Aorta (tissue), 5 donors: ENCODE data around the gene RASSF5. TPM values are rescaled to one million over a fixed set of nuclear protein-coding genes. Genes with fewer than 3 reads are reported as not detected.

Experiments used
- ATAC-seq: fragments of 200-7000 bp; cut with Tn5 transposase; one replicate; pipeline ENCODE4 v1.9.1; 2022; ENCODE audit warnings: moderate library complexity; ENCODE audit not compliant: low FRiP score
- DNase-seq, 2 donors: peaks; one replicate each; pipeline ENCODE4 v3.0.0-alpha.2; 2020
- H3K27ac ChIP-seq, 2 donors: one replicate each; pipeline ENCODE4 v1.5.1; 2013; ENCODE audit warnings: low read length in 2 of 2, mild to moderate bottlenecking in 2 of 2, moderate library complexity in 2 of 2, control low read depth in 1 of 2, inconsistent platforms in 1 of 2, low read depth in 1 of 2
- H3K27me3 ChIP-seq, 2 donors: one replicate each; pipeline ENCODE4 v1.6.1; 2013; ENCODE audit warnings: control low read depth in 1 of 2, low read length in 1 of 2, mild to moderate bottlenecking in 1 of 2, moderate library complexity in 1 of 2; ENCODE audit not compliant: insufficient read depth in 2 of 2, control insufficient read depth in 1 of 2
- H3K36me3 ChIP-seq, 2 donors: one replicate each; pipeline ENCODE4 v1.6.1; 2013; ENCODE audit warnings: control low read depth in 1 of 2, low read length in 1 of 2, mild to moderate bottlenecking in 1 of 2; ENCODE audit not compliant: insufficient read depth in 2 of 2, control insufficient read depth in 1 of 2
- H3K4me1 ChIP-seq, 2 donors: one replicate each; pipeline ENCODE4 v1.6.1; 2013; ENCODE audit warnings: low read length in 2 of 2, control low read depth in 1 of 2, mild to moderate bottlenecking in 1 of 2, moderate library complexity in 1 of 2; ENCODE audit not compliant: insufficient read depth in 2 of 2, control insufficient read depth in 1 of 2
- H3K4me3 ChIP-seq, 2 donors: one replicate each; pipeline ENCODE4 v1.5.1; 2013; ENCODE audit warnings: low read length in 2 of 2, control low read depth in 1 of 2, mild to moderate bottlenecking in 1 of 2
- H3K9me3 ChIP-seq: one replicate; pipeline ENCODE4 v1.6.1; 2013; ENCODE audit warnings: mild to moderate bottlenecking, low read length; ENCODE audit not compliant: control insufficient read depth
- WGBS, 2 donors: extraction: QIAGEN DNeasy Blood & Tissue Kit; methylation state at CpG; one replicate each; pipeline ENCODE4 v1.1.7; 2013; 5-methylcytosine and 5-hydroxymethylcytosine counted together
- intact Hi-C, 2 donors: fragments of 100-400 bp; cut with DNase I; formaldehyde crosslinking; loops; one replicate each; pipeline versions ENCODE4 v1.14.2 to v1.15.0; 2022
- polyA plus RNA-seq, 2 donors: library from polyadenylated mRNA; stranded (reverse); fragments of 200-250 nt; gene quantifications; one replicate each; pipeline ENCODE4 v1.2.3, GENCODE V29; 2013
- total RNA-seq, 2 donors: library from RNA; stranded (reverse); fragmentation: NEBNext Ultra II Directional; extraction: Animal tissue kit (Norgen Biotek cat#: 25700); gene quantifications; one replicate each; pipeline ENCODE4 v1.2.1, GENCODE V29; 2021
- donor health status: healthy with polysubstance abuse.
- donor health status: Bipolar disorder and iron deficiency.
- donor health status: DM: no; HTN: no; CAD: no.
- donor health status: DM: no; HTN: no; CAD: no.
- donor health status: DM: yes; HTN: yes; CAD: no.

RASSF5 gene
- total and polyA plus RNA-seq, 4 donors: 2.1 to 18.2 (median 9.9) TPM

DNA sequence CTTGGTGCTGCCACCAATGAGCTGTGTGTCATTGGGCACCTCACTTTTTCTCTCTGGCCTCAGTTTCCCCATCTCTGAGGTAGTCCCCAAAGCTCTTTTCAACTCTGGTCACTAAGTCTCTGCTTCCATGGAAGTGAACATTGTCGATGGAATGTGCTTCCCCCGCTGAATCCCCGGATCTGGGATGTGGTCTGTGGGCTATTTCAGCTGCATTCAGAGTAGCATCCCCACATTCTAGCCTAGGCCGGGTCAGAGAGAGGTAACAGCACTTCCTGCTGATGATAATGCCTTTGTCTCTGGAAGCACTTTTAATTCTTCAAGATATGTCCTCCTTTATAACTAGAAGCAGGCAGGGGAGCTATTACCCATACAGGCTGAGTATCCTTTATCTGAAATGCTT is 29.8 kb downstream of the RASSF5 start:
- no peak for ATAC-seq
- Histone ChIP-seq H3K4me3 (no peak overlapping the region), H3K27me3 (no peaks in the 10 kb centered on the region), H3K9me3 (no peaks in the 10 kb centered on the region), H3K36me3 (no peaks in the 10 kb centered on the region), H3K27ac (no peak overlapping the region), H3K4me1 (no peaks in the 10 kb centered on the region)
- no peak for DNase-seq
- WGBS, 2 donors: 73 to 87% methylated on average over 4 of the region's 4 CpGs
- intact Hi-C loops: no loop called here

DNA sequence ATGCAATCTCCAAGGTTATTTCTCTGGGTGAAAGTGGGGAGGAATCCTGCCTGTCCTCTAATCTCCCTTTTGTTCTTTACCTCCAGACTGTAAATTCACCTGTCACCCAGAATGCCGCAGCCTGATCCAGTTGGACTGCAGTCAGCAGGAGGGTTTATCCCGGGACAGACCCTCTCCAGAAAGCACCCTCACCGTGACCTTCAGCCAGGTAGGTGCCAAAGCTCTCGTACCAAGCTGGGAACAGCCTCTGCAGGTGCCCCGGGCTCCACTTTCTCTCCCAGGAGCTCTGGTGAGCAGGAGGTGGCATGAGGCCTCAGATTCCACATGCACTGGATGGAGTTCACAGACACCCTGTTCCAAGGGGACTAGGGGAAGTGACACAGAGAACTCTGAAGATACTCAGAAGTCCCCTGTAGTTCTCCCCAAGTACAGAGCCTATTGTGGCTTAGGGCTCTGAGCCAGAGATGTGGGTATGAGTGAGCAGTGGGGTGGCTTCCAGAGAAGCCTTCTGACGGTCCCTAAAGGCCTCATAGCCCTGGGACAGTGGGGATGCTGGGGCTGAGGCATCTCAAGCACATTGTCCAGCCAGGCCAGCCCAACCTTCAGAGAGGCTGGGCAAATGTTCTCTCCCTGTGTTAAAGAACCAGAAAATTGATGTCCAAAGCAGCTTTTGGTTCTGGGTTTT is 30.9 kb downstream of the RASSF5 start:
- no peak overlapping the region for H3K4me3 ChIP-seq
- ATAC-seq: no peak
- no peaks in the 10 kb centered on the region for H3K9me3 ChIP-seq
- H3K36me3 ChIP-seq: no peaks in the 10 kb centered on the region
- intact Hi-C loops: no loop called here
- WGBS, 2 donors: 88 to 94% methylated on average over 6 of the region's 6 CpGs
- H3K27me3 ChIP-seq: no peaks in the 10 kb centered on the region
- H3K4me1 ChIP-seq: no peaks in the 10 kb centered on the region
- no peak overlapping the region for H3K27ac ChIP-seq
- no peak for DNase-seq

DNA sequence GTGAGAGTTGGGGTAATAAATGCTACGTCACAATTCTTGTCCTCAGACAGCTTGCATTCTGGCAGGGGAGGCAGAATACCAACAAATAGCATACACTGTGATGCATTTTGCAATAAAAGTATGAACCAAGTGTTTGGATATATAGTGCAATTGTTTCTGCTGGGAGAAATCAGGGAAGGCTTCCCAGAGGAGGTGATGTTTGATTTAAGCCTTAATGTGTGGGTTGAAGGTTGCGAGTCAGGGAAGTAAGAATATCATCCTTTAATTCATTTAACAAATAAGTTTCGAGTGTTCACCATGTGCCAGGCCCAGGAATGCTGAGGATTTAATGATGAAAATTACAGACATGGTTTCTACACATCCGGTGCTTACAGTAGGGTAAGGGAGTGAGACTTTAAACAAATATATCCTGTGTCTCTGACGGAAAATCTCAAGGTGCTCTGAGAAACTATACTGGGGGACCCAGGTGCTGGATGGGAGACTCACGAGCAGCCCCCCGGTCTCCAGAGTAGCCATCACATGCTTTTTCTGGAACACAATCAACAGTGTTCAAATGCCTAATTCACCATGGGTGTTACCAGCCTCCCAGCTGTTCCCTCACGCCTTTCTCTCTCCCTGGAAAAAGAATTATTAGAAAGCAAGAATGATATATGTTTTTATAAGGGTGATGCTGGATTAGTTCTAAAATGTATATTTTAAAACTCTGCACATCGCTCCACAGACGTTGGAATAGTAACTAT is 31.7 kb downstream of the RASSF5 start:
- no peak for DNase-seq
- H3K36me3 ChIP-seq: no peaks in the 10 kb centered on the region
- WGBS, 2 donors: 65 to 70% methylated on average over 10 of the region's 10 CpGs
- H3K9me3 ChIP-seq: no peaks in the 10 kb centered on the region
- H3K4me1 ChIP-seq: no peaks in the 10 kb centered on the region
- H3K27ac ChIP-seq: no peak overlapping the region
- intact Hi-C loops: no loop called here
- no peak for ATAC-seq
- H3K27me3 ChIP-seq: no peaks in the 10 kb centered on the region
- no peak overlapping the region for H3K4me3 ChIP-seq

DNA sequence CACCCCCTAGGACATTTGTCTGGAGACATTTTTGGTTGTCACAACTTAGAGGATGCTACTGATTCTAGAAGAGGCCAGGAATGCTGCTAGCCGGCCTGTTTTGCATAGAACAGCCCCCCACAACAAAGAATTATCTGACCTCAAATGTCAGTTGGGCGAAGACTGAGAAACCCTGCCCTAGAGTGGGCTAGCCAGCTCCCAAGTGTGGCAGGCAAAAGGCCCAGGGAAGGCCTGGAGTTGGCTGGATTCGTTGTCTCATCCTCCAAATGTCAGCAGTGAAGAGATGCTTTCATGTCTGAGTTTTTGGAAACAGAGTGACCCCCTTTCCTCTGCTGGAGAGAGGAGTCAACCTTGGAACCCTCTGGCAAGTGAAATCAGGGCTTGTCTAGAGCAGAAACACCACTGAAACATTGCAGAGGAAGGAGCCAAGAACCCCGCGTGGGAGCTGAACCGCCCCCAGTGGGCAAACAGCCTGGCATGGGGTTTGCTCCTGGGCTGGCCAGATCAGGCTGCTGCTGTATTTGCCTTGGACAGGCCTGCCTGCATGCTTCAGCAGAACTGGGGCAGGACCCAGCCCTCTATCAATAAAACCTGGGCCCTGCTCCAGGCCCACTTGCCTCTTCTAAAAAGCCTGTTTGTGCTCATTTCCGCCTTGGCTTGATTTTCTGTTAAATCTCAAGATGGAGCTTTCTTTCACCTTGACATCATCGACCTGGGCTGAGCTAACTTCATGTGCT is 32.9 kb downstream of the RASSF5 start:
- WGBS, 2 donors: 4 to 6% methylated on average over 8 of the region's 8 CpGs
- Histone ChIP-seq H3K4me1 (no peaks in the 10 kb centered on the region), H3K4me3 (no peak overlapping the region), H3K27me3 (no peaks in the 10 kb centered on the region), H3K27ac (peak overlapping the region in 1 of 2 donors; percentile 67), H3K36me3 (no peaks in the 10 kb centered on the region), H3K9me3 (no peaks in the 10 kb centered on the region)
- intact Hi-C loops: loop anchor here (2.0 to 5.0 kb wide), 3 partner anchors 25 to 48 kb away; partner anchors contain the start of gene RASSF5 (in 1 of the 2)
- ATAC-seq (peak; percentile 92), DNase-seq (peak; percentile 84 to 90)

DNA sequence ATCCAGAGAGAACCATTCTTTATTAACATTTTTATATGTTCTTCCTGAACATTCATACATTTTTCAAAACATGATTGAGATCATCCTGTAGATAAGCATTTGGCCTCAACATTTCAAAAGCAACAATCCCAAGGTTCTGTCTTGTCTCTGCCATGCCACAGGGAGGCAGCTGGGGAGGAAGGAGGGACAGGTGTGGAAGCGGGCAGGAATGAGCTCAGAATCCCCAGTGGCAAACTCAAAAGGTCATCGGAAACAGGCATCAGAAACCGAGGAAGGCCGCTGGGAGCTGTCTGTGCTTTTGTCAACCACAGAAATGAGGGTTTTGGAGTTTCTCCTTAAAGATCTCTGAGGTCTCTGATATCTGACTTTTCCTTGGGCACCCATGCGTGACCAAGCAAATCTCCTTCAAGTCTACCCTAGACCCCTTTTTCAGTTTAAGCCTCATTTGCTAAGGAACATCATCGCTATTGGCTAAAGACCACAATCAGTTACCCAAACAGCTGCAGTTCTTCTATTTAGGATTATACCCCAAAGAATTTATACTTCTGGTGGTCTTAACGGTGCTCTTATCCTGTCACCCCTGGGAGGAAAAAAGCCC is 34.0 kb downstream of the RASSF5 start:
- H3K4me3 ChIP-seq: no peak overlapping the region
- peak overlapping the region in 1 of 2 donors; percentile 29 for H3K27ac ChIP-seq
- no peaks in the 10 kb centered on the region for H3K27me3 ChIP-seq
- no peak for ATAC-seq
- no peaks in the 10 kb centered on the region for H3K4me1 ChIP-seq
- 97% methylated on average over 7 of the region's 7 CpGs for WGBS, 2 donors
- intact Hi-C loops: loop anchor here (2.0 to 5.0 kb wide), 3 partner anchors 27 to 49 kb away; partner anchors contain the start of gene RASSF5 (in 1 of the 2)
- no peaks in the 10 kb centered on the region for H3K9me3 ChIP-seq
- DNase-seq: peak in 1 of 2 donors; percentile 22
- H3K36me3 ChIP-seq: no peaks in the 10 kb centered on the region

DNA sequence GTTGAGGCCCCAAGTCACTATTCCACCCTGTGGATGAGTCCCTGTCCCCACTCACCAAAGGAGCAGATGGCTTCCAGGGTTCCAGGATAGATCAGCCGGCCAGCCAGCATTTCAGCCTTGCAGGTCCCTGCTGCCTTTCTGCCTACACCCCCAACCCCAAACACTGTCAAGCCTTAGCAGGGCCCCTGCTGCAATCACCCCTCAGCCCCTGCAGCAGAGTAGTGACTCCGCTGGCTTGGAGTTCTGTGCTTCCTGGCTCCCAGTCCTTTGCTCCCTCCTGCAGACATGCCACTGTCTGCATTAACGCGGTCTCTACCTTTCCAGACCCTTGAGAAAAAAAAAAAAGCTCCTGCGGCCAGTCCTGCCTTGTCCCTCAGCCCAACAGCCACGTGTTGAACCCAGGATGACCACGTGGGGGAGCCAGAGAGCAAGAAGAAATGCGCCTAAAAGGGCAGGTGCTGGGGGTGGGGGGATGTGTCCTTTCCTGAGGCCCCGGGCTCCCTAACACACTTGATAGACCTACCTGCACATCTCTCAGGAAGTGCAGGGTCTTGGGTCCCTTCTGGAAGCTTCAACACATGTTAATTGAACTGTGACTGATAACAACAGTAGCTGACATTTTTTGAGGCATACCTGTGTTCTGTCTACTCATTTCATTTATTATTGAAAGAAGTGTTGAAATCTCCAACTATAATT is 37.4 kb downstream of the RASSF5 start:
- WGBS, 2 donors: 12 to 17% methylated on average over 9 of the region's 9 CpGs
- Histone ChIP-seq H3K27me3 (no peaks in the 10 kb centered on the region), H3K9me3 (no peaks in the 10 kb centered on the region), H3K36me3 (no peaks in the 10 kb centered on the region), H3K4me1 (no peaks in the 10 kb centered on the region), H3K27ac (no peak overlapping the region), H3K4me3 (no peak overlapping the region)
- intact Hi-C loops: loop anchor here (2.0 to 5.0 kb wide), 4 partner anchors 37 to 52 kb away; partner anchors contain the start of gene RASSF5 (in 1 of the 2)
- DNase-seq (peak; percentile 74 to 92), ATAC-seq (peak; percentile 72)

DNA sequence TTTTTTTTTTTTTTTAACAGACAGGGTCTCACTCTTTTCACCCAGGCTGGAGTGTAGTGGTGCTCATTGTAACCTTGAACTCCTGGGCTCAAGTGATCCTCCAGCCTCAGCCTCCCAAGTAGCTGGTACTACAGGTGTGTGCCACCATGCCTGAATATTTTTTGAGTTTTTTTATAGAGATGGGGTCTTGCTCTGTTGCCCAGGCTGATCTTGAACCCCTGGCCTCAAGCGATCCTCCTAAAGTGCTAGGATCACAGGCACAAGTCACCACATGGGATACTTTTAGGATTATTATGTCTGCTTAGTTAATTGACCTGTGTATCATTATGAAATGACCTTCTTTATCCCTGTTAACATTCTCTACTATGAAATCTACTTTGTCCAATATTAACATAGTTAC is 38.0 kb downstream of the RASSF5 start:
- 93 to 94% methylated on average over 1 of the region's 1 CpG for WGBS, 2 donors
- no peaks in the 10 kb centered on the region for H3K27me3 ChIP-seq
- no peaks in the 10 kb centered on the region for H3K9me3 ChIP-seq
- DNase-seq (peak in 1 of 2 donors; percentile 5), ATAC-seq (no peak)
- no peak overlapping the region for H3K27ac ChIP-seq
- no peaks in the 10 kb centered on the region for H3K36me3 ChIP-seq
- intact Hi-C loops: loop anchor here (2.0 to 5.0 kb wide), 2 partner anchors 37 kb away; no protein-coding TSS in a partner anchor
- H3K4me1 ChIP-seq: no peaks in the 10 kb centered on the region
- H3K4me3 ChIP-seq: no peak overlapping the region

DNA sequence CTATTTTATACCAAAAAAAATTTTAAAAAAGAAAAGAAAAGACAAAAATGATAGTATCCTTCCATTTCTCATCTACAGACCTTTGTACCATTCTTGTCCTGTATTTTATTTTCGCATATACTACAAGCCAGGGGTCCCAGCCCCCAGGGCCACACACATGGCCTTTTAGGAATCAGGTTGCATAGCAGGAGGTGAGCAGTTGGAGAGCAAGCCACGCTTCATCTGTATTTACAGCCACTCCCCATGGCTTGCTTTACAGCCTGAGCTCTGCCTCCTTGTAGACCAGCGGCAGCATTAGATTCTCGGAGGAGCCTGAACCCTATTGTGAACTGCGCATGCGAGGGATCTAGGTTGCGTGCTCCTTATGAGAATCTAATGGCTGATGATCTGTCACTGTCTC is 39.8 kb downstream of the RASSF5 start:
- Histone ChIP-seq H3K4me3 (no peak overlapping the region), H3K36me3 (no peaks in the 10 kb centered on the region), H3K4me1 (no peaks in the 10 kb centered on the region), H3K27me3 (no peaks in the 10 kb centered on the region), H3K9me3 (no peaks in the 10 kb centered on the region), H3K27ac (no peak overlapping the region)
- 86 to 92% methylated on average over 7 of the region's 7 CpGs for WGBS, 2 donors
- no peak for DNase-seq
- intact Hi-C loops: loop anchor here in 1 of 2 donors (5.0 kb wide), 1 partner anchor 35 kb away; no protein-coding TSS in a partner anchor
- no peak for ATAC-seq
